HCT116 (cell line): ENCODE measurements around the gene FPR3. TPM values are rescaled to one million over a fixed set of nuclear protein-coding genes. Genes with fewer than 3 reads are reported as not detected.
"Not testable (repeated sequence)": the region's sequence is repeated elsewhere in the genome, so short reads cannot be mapped to it uniquely, and the experiment has no call there.

Experiments used
- ATAC-seq: fragments of 200-7000 bp; cut with Tn5 transposase; 2 replicates; pipeline ENCODE4 v1.9.1; 2020; ENCODE audit warnings: mild to moderate bottlenecking, moderate library complexity
- BruUV-seq: library from RNA; stranded (reverse); fragments of 400-500 nt; replicated peaks from 2 replicates; lab custom pipeline; 2021; lab: Mats Ljungman, UMichigan
- CTCF ChIA-PET: fragments of 300-600 bp; sonication (Branson Sonifier 250); formaldehyde crosslinking; loops from one replicate; lab custom pipeline; 2021; ENCODE audit warnings: antibody characterized with exemption; lab: Charles Lee
- POLR2A ChIA-PET: fragments of 300-600, 350-600 bp; sonication (Branson Sonifier 250); formaldehyde crosslinking; loops from one replicate; lab custom pipeline; 2021; ENCODE audit warnings: antibody characterized with exemption; lab: Charles Lee
- RAD21 ChIA-PET, 2 experiments: fragments of 300-600 bp; sonication (Branson Sonifier 250); formaldehyde crosslinking; loops; one replicate each; lab custom pipeline; 2023; ENCODE audit warnings: low total read pairs in 2 of 2; ENCODE audit not compliant: uncharacterized antibody in 2 of 2, unreplicated experiment in 2 of 2, low non-redundant PET in 1 of 2; lab: Charles Lee
- DNase-seq: peaks from one replicate; pipeline ENCODE4 v3.0.0-alpha.2; 2010; ENCODE audit warnings: low read depth, low spot score
- H2AFZ ChIP-seq: fragments of 200-600 bp; shearing (Covaris generic), sonication (generic); 2 replicates; pipeline ENCODE4 v1.6.1; 2017; ENCODE audit warnings: low read depth, mixed run types, mixed read lengths, antibody characterized with exemption, low read length; ENCODE audit not compliant: poor library complexity, severe bottlenecking
- H3K27ac ChIP-seq: 2 replicates; pipeline ENCODE4 v1.5.1; 2012; ENCODE audit warnings: low read depth, low read length
- H3K27me3 ChIP-seq: fragments of 200-600 bp; sonication (generic); 2 replicates; pipeline ENCODE4 v1.6.1; 2016; ENCODE audit warnings: mixed run types, low read length, mixed read lengths; ENCODE audit not compliant: insufficient read depth
- H3K36me3 ChIP-seq, 2 experiments: fragments of 200-500 bp in 1 of 2; fragments of 200-600 bp in 1 of 2; sonication (Bioruptor generic) in 1 of 2; sonication (generic) in 1 of 2; 2 replicates each; pipeline versions ENCODE4 v1.5.1 to v1.6.1; 2014 to 2016; ENCODE audit warnings: low read length in 2 of 2, inconsistent platforms in 1 of 2, mixed read lengths in 1 of 2, mixed run types in 1 of 2; ENCODE audit not compliant: insufficient read depth in 2 of 2, control insufficient read depth in 1 of 2
- H3K4me1 ChIP-seq, 2 experiments: fragments of 200-600 bp in 1 of 2; sonication (generic) in 1 of 2; 2 replicates each; pipeline versions ENCODE4 v1.5.1 to v1.6.1; 2012 to 2017; ENCODE audit warnings: low read length in 2 of 2, inconsistent platforms in 1 of 2, mild to moderate bottlenecking in 1 of 2, mixed read lengths in 1 of 2, mixed run types in 1 of 2, moderate library complexity in 1 of 2; ENCODE audit not compliant: insufficient read depth in 2 of 2, control insufficient read depth in 1 of 2
- H3K4me2 ChIP-seq: fragments of 200-600 bp; sonication (generic); 2 replicates; pipeline ENCODE4 v1.6.1; 2017; ENCODE audit warnings: mixed run types, low read length, mixed read lengths
- H3K4me3 ChIP-seq, 2 experiments: fragments of 200-600 bp in 1 of 2; sonication (generic) in 1 of 2; replicated peaks in 1 of 2; 2 replicates each; pipeline ENCODE4 v1.5.1; 2011 to 2016; ENCODE audit warnings: low read length in 2 of 2, control low read depth in 1 of 2, low read depth in 1 of 2, mild to moderate bottlenecking in 1 of 2, mixed read lengths in 1 of 2, mixed run types in 1 of 2
- H3K79me2 ChIP-seq: fragments of 200-600 bp; sonication (generic); 2 replicates; pipeline ENCODE4 v1.6.1; 2017; ENCODE audit warnings: mild to moderate bottlenecking, mixed run types, low read length, moderate library complexity, mixed read lengths; ENCODE audit not compliant: insufficient read depth
- H3K9ac ChIP-seq: fragments of 200-600 bp; sonication (generic); 2 replicates; pipeline ENCODE4 v1.6.1; 2016; ENCODE audit warnings: low read length, mixed read lengths
- H3K9me2 ChIP-seq: fragments of 200-600 bp; sonication (generic), shearing (Covaris generic); 2 replicates; pipeline ENCODE4 v1.6.1; 2017; ENCODE audit warnings: mixed run types, mild to moderate bottlenecking, moderate library complexity; ENCODE audit not compliant: insufficient read depth
- H3K9me3 ChIP-seq, 2 experiments: fragments of 200-500 bp in 1 of 2; fragments of 200-600 bp in 1 of 2; sonication (Bioruptor generic) in 1 of 2; sonication (generic) in 1 of 2; 2 replicates each; pipeline ENCODE4 v1.6.1; 2014 to 2017; ENCODE audit warnings: low read length in 2 of 2, mixed read lengths in 2 of 2, inconsistent platforms in 1 of 2, low read depth in 1 of 2, mild to moderate bottlenecking in 1 of 2, mixed run types in 1 of 2, moderate library complexity in 1 of 2; ENCODE audit not compliant: control insufficient read depth in 1 of 2, insufficient read depth in 1 of 2
- H4K20me1 ChIP-seq: fragments of 200-600 bp; sonication (generic), shearing (Covaris generic); 2 replicates; pipeline ENCODE4 v1.6.1; 2017; ENCODE audit warnings: mixed run types, mild to moderate bottlenecking, moderate library complexity; ENCODE audit not compliant: insufficient read depth
- CEBPB ChIP-seq: IDR thresholded peaks from 2 replicates; pipeline ENCODE4 v1.6.1; 2012; ENCODE audit warnings: low read depth
- MAX ChIP-seq: IDR thresholded peaks from 2 replicates; pipeline ENCODE4 v1.6.1; 2012
- RAD21 ChIP-seq: IDR thresholded peaks from 2 replicates; pipeline ENCODE4 v1.6.1; 2012; ENCODE audit warnings: low read depth, mild to moderate bottlenecking
- YY1 ChIP-seq: IDR thresholded peaks from 2 replicates; pipeline ENCODE4 v1.6.1; 2011; ENCODE audit warnings: low read length, low read depth, moderate library complexity, mild to moderate bottlenecking; ENCODE audit not compliant: insufficient replicate concordance; ENCODE audit errors: extremely low read depth
- intact Hi-C: fragments of 100-400 bp; cut with micrococcal nuclease; formaldehyde crosslinking; loops from 2 replicates; pipeline ENCODE4 v1.10.0; 2022
- total RNA-seq: library from RNA; stranded (reverse); gene quantifications from one replicate; pipeline ENCODE4 v1.2.1, GENCODE V29; 2021; ENCODE audit not compliant: unreplicated experiment
- TF ChIP-seq, protein P1 (sequence below), 3 experiments: fragments of 200-600 bp in 1 of 3; sonication (generic) in 1 of 3; IDR thresholded peaks in 2 of 3; conservative IDR thresholded peaks in 1 of 3; 2 replicates each; pipeline ENCODE4 v1.5.1; 2012 to 2017; ENCODE audit warnings: low read depth in 2 of 3, low read length in 2 of 3, antibody characterized with exemption in 1 of 3, borderline replicate concordance in 1 of 3, control low read depth in 1 of 3, mild to moderate bottlenecking in 1 of 3, mixed read lengths in 1 of 3, mixed run types in 1 of 3, moderate library complexity in 1 of 3; ENCODE audit not compliant: insufficient read depth in 1 of 3

FPR3 gene
- total RNA-seq, 1 experiment from 2014 or later: not detected

DNA sequence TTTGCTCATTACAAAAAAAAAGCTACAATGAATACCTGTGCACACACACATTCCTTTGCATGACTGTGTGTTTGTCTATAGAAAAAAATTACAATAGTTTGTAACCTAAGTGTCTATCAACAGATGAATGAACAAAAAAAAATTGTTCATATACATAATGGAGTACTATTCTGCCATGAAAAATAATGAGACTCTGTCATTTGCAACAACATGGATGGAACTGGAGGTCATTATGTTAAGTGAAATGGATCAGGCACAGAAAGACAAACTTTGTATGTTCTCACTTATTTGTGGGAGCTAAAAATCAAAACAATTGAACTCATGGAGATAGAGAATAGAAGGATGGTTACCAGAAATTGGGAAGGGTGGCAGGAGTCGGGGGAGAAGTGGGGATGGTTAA is 18.4 kb upstream of the FPR3 start:
- H4K20me1 ChIP-seq, ATAC-seq, H3K4me1 ChIP-seq, H3K36me3 ChIP-seq, H3K9me2 ChIP-seq, H3K27me3 ChIP-seq, DNase-seq, H3K9me3 ChIP-seq, POLR2A ChIA-PET, H3K4me2 ChIP-seq, BruUV-seq, H3K4me3 ChIP-seq, H3K27ac ChIP-seq, RAD21 ChIA-PET, H2AFZ ChIP-seq, H3K9ac ChIP-seq, H3K79me2 ChIP-seq: not testable (repeated sequence)
- CTCF ChIA-PET: interaction anchor here (2.7 kb wide), 1 partner anchor 73 kb away, joined by 13 read pairs; no protein-coding TSS in a partner anchor
- intact Hi-C loops: loop anchor here (5.0 kb wide), 2 partner anchors 109 to 169 kb away; no protein-coding TSS in a partner anchor

- peaks cover 0 to 4% of the 10 kb centered on the region in 2 experiments; a peak in 1 of 4 replicates for H3K4me1 ChIP-seq
- no TSS peak for BruUV-seq
- H3K27me3 ChIP-seq: no peaks in the 10 kb centered on the region
- peak; percentile 83 for DNase-seq
- no peak overlapping the region for H3K9ac ChIP-seq
- peak overlapping the region; percentile 38 for H3K4me2 ChIP-seq
- RAD21 ChIA-PET: interaction anchor here (0.7 to 1.3 kb wide), 3 partner anchors 74 to 117 kb away, joined by 3 read pairs; no protein-coding TSS in a partner anchor
- H2AFZ ChIP-seq: peak overlapping the region; percentile 88
- ATAC-seq: peak; percentile 95
- H3K27ac ChIP-seq: no peak overlapping the region
- POLR2A ChIA-PET: no interaction called here
- no peaks in the 10 kb centered on the region for H3K9me3 ChIP-seq
- no peaks in the 10 kb centered on the region for H3K79me2 ChIP-seq
- H3K9me2 ChIP-seq: no peaks in the 10 kb centered on the region
- TF ChIP-seq CEBPB (peak; percentile 19; the same call in 1 of the 2 replicates), YY1 (no peak), RAD21 (peak; percentile 83), MAX (no peak)
- TF ChIP-seq, protein P1, sequence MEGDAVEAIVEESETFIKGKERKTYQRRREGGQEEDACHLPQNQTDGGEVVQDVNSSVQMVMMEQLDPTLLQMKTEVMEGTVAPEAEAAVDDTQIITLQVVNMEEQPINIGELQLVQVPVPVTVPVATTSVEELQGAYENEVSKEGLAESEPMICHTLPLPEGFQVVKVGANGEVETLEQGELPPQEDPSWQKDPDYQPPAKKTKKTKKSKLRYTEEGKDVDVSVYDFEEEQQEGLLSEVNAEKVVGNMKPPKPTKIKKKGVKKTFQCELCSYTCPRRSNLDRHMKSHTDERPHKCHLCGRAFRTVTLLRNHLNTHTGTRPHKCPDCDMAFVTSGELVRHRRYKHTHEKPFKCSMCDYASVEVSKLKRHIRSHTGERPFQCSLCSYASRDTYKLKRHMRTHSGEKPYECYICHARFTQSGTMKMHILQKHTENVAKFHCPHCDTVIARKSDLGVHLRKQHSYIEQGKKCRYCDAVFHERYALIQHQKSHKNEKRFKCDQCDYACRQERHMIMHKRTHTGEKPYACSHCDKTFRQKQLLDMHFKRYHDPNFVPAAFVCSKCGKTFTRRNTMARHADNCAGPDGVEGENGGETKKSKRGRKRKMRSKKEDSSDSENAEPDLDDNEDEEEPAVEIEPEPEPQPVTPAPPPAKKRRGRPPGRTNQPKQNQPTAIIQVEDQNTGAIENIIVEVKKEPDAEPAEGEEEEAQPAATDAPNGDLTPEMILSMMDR (IDR thresholded peaks at IDR 0.05 in 2 of 3, conservative IDR thresholded peaks at IDR 0.05 in 1 of 3; ENCODE audit: borderline replicate concordance in 1 of 3, insufficient read depth in 1 of 3, low read depth in 2 of 3, low read length in 2 of 3): peak; percentile 57 to 71 (median 71); a peak in 5 of 6 replicates
- intact Hi-C loops: loop anchor here (1.0 to 5.0 kb wide), 4 partner anchors 66 to 305 kb away; no protein-coding TSS in a partner anchor
- H3K36me3 ChIP-seq: no peaks in the 10 kb centered on the region
- CTCF ChIA-PET: interaction anchor here (0.6 to 2.7 kb wide), 23 partner anchors 10 to 459 kb away, joined by 3 to 22 read pairs (median 5); partner anchors contain the start of genes FPR1 and FPR2
- H3K4me3 ChIP-seq: no peak overlapping the region
- H4K20me1 ChIP-seq: no peaks in the 10 kb centered on the region
Observed at GRCh38 chr19:51777570-51778462, 17.1 kb upstream of the FPR3 start.
